T-helper 1 cell (primary cell): ENCODE measurements around the gene NPM3.

ENCODE experiments used
- DNase-seq, 5 donors: peaks; one replicate each; pipeline ENCODE4 v3.0.0-alpha.2; 2012 to 2020

Gene NPM3

GRCh38 chr10:101773923-101774588 lies 9.2 kb downstream of the NPM3 start:
- no peak for DNase-seq

GRCh38 chr10:101772895-101773761 lies 10.1 kb downstream of the NPM3 start:
- DNase-seq: no peak

GRCh38 chr10:101772017-101772894 lies 11.0 kb downstream of the NPM3 start:
- DNase-seq: no peak

- DNase-seq: no peak
Observed at GRCh38 chr10:101771380-101771779, 11.9 kb downstream of the NPM3 start.

GRCh38 chr10:101770331-101771215 lies 12.7 kb downstream of the NPM3 start:
- no peak for DNase-seq

GRCh38 chr10:101769541-101770180 lies 13.6 kb downstream of the NPM3 start:
- no peak for DNase-seq

- DNase-seq: no peak
Observed at GRCh38 chr10:101768791-101769170, 14.5 kb downstream of the NPM3 start.

GRCh38 chr10:101767966-101768790 lies 15.1 kb downstream of the NPM3 start:
- no peak for DNase-seq

- DNase-seq: no peak
Observed at GRCh38 chr10:101767600-101767945, 15.7 kb downstream of the NPM3 start.

GRCh38 chr10:101766753-101767599 lies 16.3 kb downstream of the NPM3 start:
- no peak for DNase-seq

GRCh38 chr10:101766306-101766705 lies 16.9 kb downstream of the NPM3 start:
- DNase-seq: no peak

GRCh38 chr10:101763141-101763846 lies 20.0 kb downstream of the NPM3 start:
- DNase-seq: no peak

GRCh38 chr10:101762736-101763135 lies 20.5 kb downstream of the NPM3 start:
- no peak for DNase-seq

- DNase-seq: no peak
Observed at GRCh38 chr10:101761226-101761625, 22.0 kb downstream of the NPM3 start.

GRCh38 chr10:101760510-101760909 lies 22.7 kb downstream of the NPM3 start:
- DNase-seq: no peak

- DNase-seq: no peak
Observed at GRCh38 chr10:101759309-101760247, 23.7 kb downstream of the NPM3 start.

GRCh38 chr10:101758858-101759257 lies 24.4 kb downstream of the NPM3 start:
- no peak for DNase-seq

GRCh38 chr10:101752241-101752640 lies 31.0 kb downstream of the NPM3 start:
- no peak for DNase-seq
